ENCODE data around the gene DHCR24.
"Not testable (repeated sequence)": the region's sequence is repeated elsewhere in the genome, so short reads cannot be mapped to it uniquely, and the experiment has no call there.

DHCR24 gene, protein sequence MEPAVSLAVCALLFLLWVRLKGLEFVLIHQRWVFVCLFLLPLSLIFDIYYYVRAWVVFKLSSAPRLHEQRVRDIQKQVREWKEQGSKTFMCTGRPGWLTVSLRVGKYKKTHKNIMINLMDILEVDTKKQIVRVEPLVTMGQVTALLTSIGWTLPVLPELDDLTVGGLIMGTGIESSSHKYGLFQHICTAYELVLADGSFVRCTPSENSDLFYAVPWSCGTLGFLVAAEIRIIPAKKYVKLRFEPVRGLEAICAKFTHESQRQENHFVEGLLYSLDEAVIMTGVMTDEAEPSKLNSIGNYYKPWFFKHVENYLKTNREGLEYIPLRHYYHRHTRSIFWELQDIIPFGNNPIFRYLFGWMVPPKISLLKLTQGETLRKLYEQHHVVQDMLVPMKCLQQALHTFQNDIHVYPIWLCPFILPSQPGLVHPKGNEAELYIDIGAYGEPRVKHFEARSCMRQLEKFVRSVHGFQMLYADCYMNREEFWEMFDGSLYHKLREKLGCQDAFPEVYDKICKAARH

GRCh38 chr1:54886724-54887664, at the start of gene DHCR24:
TSS of gene DHCR24 (minus strand) at chr1:54887195. CDS start at chr1:54887119, 76 bp downstream.
- DNase-seq (ENCODE audit: low read depth), result peak; percentile 47

DNA sequence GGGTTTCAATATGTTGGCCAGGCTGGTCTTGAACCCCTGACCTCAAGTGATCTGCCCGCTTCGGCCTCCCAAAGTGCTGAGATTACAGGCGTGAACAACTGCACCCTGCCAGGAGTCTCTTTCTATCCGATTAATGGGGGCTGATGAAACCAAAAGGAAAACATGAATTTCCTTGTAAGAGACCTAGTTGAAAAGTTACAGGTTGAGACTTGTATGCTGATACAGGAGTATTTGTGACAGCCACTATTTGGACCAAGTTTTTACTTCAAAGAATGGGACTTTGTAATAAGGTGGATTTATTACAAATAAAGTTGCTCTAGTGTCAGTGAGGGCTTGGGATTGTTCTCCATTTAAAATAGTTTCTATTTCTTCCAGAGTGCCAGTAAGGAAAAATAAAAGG, 49.8 kb upstream of the DHCR24 start:
- no peak for DNase-seq (ENCODE audit: low read depth)

DNA sequence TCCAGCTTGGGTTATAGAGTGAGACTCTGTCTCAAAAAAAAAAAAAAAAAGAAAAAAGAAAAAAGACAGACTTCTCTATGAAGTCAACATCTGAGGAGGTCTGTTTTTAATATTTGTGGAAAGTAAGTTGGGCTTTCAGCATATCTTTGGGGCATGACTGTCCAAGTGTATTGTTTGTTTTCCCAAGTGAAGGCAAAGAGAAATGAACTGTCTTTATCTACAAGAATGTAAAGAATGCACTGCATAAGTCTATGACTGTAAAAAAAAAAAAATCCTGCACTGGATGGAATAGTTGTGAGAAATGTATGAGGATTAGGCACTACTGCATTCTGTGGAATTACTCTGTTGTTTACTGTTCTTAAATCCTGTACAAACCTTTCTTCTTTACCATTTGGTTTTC, 47.9 kb upstream of the DHCR24 start:
- no peak for DNase-seq (ENCODE audit: low read depth)

DNA sequence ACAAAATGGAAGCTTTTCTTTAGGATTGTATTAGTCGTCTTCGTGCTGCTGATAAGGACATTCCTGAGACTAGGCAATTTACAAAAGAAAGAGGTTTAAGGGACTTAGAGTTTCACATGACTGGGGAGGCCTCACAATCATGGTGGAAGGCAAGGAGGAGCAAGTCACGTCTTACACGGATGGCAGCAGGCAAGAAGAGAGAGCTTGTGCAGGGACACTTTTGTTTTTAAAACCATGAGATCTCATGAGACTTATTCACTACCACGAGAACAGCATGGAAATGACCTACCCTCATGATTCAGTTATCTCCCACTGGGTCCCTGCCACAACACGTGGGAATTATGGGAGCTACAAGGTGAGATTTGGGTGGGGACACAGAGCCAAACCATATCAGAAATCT, 47.1 kb upstream of the DHCR24 start:
- not testable (repeated sequence) for DNase-seq (ENCODE audit: low read depth)

- no peak for DNase-seq (ENCODE audit: low read depth)
Measured at GRCh38 chr1:54931275-54931840, 44.4 kb upstream of the DHCR24 start.

GRCh38 chr1:54929700-54930099, 42.7 kb upstream of the DHCR24 start:
- DNase-seq (ENCODE audit: low read depth), result no peak

- DNase-seq (ENCODE audit: low read depth), result no peak
Measured at GRCh38 chr1:54928327-54928726, 41.3 kb upstream of the DHCR24 start.

GRCh38 chr1:54927472-54928240, 40.7 kb upstream of the DHCR24 start:
- DNase-seq (ENCODE audit: low read depth), result no peak

DNA sequence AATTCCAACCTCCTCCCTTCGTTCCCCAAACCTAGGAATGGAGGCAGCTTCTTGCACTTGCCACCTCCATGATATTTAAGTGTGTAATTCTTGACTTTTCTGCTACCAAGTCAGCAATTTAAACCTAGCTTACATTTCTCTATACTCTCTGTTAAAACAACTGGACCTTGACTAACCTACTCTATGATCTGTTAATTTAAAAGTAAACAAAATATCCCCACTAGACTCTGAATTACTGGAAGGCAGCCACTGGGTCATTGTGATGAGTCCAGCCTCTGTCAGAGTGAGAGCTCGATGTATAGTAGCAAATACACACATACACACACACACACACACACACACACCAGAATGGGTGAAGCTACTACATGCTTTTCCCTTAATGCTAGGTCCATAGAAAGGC, 40.0 kb upstream of the DHCR24 start:
- no peak for DNase-seq (ENCODE audit: low read depth)

GRCh38 chr1:54922921-54923421, 36.0 kb upstream of the DHCR24 start:
- DNase-seq (ENCODE audit: low read depth), result no peak

GRCh38 chr1:54922040-54922761, 35.2 kb upstream of the DHCR24 start:
- DNase-seq (ENCODE audit: low read depth), result no peak

- DNase-seq (ENCODE audit: low read depth), result no peak
Measured at GRCh38 chr1:54919367-54920359, 32.7 kb upstream of the DHCR24 start.

DNA sequence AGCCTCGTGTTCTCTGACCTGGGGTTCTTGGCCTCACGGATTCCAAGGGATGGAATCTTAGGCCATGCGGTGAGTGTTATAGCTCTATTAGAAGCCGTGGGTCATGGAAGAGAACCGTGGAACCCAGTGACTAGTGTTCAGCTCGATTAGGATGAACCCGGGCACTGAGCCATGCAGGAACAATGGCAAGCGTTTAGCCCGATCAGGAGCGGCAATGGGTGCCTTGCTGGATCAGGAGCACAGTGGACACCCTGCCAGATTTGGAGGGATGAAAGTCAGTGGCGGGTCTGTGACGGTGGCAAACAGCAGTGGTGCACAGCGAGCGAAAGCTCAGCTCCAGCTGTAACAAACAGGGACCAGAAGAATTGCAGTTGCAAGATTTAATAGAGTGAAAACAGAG, 24.1 kb upstream of the DHCR24 start:
- DNase-seq (ENCODE audit: low read depth), result not testable (repeated sequence)

DNA sequence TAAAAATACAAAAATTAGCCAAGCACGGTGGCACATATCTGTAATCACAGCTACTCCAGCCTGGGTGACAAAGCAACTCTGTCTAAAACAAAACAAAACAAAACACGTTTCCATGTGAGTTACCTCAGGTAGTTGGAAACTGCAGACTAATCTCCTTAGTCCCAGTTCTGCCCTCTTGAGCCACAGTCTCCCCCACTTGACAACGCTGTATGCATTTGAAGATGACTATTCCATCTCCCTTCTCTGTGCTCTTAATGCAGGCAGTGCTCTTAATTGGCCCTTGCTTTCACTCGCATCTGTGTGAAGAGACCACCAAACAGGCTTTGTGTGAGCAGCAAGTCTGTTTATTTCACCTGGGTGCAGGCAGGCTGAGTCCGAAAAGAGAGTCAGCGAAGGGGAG, 19.6 kb upstream of the DHCR24 start:
- no peak for DNase-seq (ENCODE audit: low read depth)

GRCh38 chr1:54904476-54905048, 17.6 kb upstream of the DHCR24 start:
- DNase-seq (ENCODE audit: low read depth), result no peak

GRCh38 chr1:54894271-54894670, 7.3 kb upstream of the DHCR24 start:
- DNase-seq (ENCODE audit: low read depth), result no peak

DNA sequence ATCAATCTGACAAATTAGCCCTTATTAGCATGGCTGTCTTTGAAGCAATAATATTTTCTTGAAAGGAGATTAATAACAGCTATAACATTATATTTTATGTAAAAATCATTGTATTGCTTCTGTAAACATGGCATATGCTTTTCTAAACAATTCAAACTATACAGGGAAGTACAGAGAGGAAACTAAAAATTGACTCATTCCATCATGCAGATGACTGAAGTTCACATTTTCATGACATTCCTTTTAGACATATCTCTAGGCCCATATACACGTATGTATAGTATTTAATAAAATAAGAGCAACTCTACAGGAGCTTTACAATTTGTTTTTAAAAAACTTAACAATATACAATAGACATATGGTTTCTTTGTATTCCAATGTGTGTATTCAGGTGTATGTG, 5.6 kb upstream of the DHCR24 start:
- no peak for DNase-seq (ENCODE audit: low read depth)

- DNase-seq (ENCODE audit: low read depth), result no peak
Measured at GRCh38 chr1:54889132-54889725, 2.2 kb upstream of the DHCR24 start.

Data from activated T-cell treated with anti-CD3 and anti-CD28 coated beads for 1 hour (primary cell).